A673 (cell line): ENCODE measurements around the gene DPM2. TPM values are rescaled to one million over a fixed set of nuclear protein-coding genes. Genes with fewer than 3 reads are reported as not detected.

Experiments used
- BruUV-seq: library from RNA; stranded (reverse); fragments of 400-500 nt; replicated peaks from 2 replicates; lab custom pipeline; 2021; lab: Mats Ljungman, UMichigan
- CTCF ChIA-PET: fragments of 300-600 bp; sonication (Branson Sonifier 250); formaldehyde crosslinking; loops from one replicate; lab custom pipeline; 2022; ENCODE audit warnings: antibody characterized with exemption; lab: Charles Lee
- POLR2A ChIA-PET: fragments of 300-600 bp; sonication (Branson Sonifier 250); formaldehyde crosslinking; loops from one replicate; lab custom pipeline; 2022; ENCODE audit warnings: antibody characterized with exemption; ENCODE audit not compliant: low non-redundant PET; lab: Charles Lee
- DNase-seq: peaks from one replicate; pipeline ENCODE4 v3.0.0-alpha.2; 2015; ENCODE audit warnings: low spot score
- H3K27ac ChIP-seq: fragments of 200-600 bp; sonication (generic); 2 replicates; pipeline ENCODE4 v1.5.1; 2016; ENCODE audit warnings: mixed run types, low read depth, mild to moderate bottlenecking, mixed read lengths, antibody characterized with exemption, low read length; ENCODE audit not compliant: poor library complexity, severe bottlenecking
- H3K27me3 ChIP-seq: fragments of 200-600 bp; sonication (generic); replicated peaks from 2 replicates; pipeline ENCODE4 v1.6.1; 2017; ENCODE audit warnings: mixed run types, low read depth, mild to moderate bottlenecking, mixed read lengths, antibody characterized with exemption, low read length; ENCODE audit not compliant: insufficient read depth, poor library complexity
- H3K36me3 ChIP-seq: fragments of 200-600 bp; sonication (generic); 2 replicates; pipeline ENCODE4 v1.6.1; 2016; ENCODE audit warnings: mixed run types, mild to moderate bottlenecking, mixed read lengths, antibody characterized with exemption, low read length; ENCODE audit not compliant: insufficient read depth, poor library complexity, severe bottlenecking
- H3K4me1 ChIP-seq: fragments of 200-600 bp; sonication (generic); 2 replicates; pipeline ENCODE4 v1.6.1; 2017; ENCODE audit warnings: mixed run types, mild to moderate bottlenecking, mixed read lengths, antibody characterized with exemption, low read length; ENCODE audit not compliant: insufficient read depth, poor library complexity, severe bottlenecking
- H3K4me3 ChIP-seq: fragments of 200-600 bp; sonication (generic); 2 replicates; pipeline ENCODE4 v1.5.1; 2016; ENCODE audit warnings: low read depth, mixed run types, mild to moderate bottlenecking, mixed read lengths, low read length; ENCODE audit not compliant: poor library complexity, severe bottlenecking
- H3K9me3 ChIP-seq: fragments of 200-600 bp; sonication (generic); 2 replicates; pipeline ENCODE4 v1.6.1; 2016; ENCODE audit warnings: mixed run types, low read depth, mild to moderate bottlenecking, mixed read lengths, antibody characterized with exemption, low read length; ENCODE audit not compliant: poor library complexity, severe bottlenecking
- EZH2 ChIP-seq: fragments of 200-600 bp; sonication (generic); IDR thresholded peaks from 2 replicates; pipeline ENCODE4 v1.6.1; 2017; ENCODE audit warnings: borderline replicate concordance, low read depth, mild to moderate bottlenecking, mixed read lengths, antibody characterized with exemption, low read length; ENCODE audit not compliant: poor library complexity, severe bottlenecking
- intact Hi-C: fragments of 100-400 bp; cut with micrococcal nuclease; formaldehyde crosslinking; loops from one replicate; pipeline ENCODE4 v1.10.0; 2022; ENCODE audit not compliant: unreplicated experiment
- total RNA-seq: library from RNA; stranded (reverse); gene quantifications from 2 replicates; pipeline ENCODE4 v1.2.3, GENCODE V29; 2021
- TF ChIP-seq, protein P1 (sequence below): fragments of 300-800, 200-600 bp; sonication (generic); conservative IDR thresholded peaks from 2 replicates; pipeline ENCODE4 v1.5.1; 2017; ENCODE audit warnings: low read depth, mild to moderate bottlenecking, antibody characterized with exemption, low read length, moderate library complexity, mixed read lengths

The DPM2 gene
- total RNA-seq, 1 experiment from 2014 or later: 51.5 TPM

- no peak for TF ChIP-seq EZH2
- TF ChIP-seq, protein P1, sequence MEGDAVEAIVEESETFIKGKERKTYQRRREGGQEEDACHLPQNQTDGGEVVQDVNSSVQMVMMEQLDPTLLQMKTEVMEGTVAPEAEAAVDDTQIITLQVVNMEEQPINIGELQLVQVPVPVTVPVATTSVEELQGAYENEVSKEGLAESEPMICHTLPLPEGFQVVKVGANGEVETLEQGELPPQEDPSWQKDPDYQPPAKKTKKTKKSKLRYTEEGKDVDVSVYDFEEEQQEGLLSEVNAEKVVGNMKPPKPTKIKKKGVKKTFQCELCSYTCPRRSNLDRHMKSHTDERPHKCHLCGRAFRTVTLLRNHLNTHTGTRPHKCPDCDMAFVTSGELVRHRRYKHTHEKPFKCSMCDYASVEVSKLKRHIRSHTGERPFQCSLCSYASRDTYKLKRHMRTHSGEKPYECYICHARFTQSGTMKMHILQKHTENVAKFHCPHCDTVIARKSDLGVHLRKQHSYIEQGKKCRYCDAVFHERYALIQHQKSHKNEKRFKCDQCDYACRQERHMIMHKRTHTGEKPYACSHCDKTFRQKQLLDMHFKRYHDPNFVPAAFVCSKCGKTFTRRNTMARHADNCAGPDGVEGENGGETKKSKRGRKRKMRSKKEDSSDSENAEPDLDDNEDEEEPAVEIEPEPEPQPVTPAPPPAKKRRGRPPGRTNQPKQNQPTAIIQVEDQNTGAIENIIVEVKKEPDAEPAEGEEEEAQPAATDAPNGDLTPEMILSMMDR: no peak
- H3K36me3 ChIP-seq: no peaks in the 10 kb centered on the region
- no peaks in the 10 kb centered on the region for H3K4me1 ChIP-seq
- no peak for DNase-seq
- no TSS peak for BruUV-seq
- no peaks in the 10 kb centered on the region for H3K9me3 ChIP-seq
- H3K27me3 ChIP-seq: no peaks in the 10 kb centered on the region
- ChIA-PET CTCF (interaction anchor here (0.6 kb wide), 1 partner anchor 11 kb away, joined by 3 read pairs; no protein-coding TSS in a partner anchor), POLR2A (no interaction called here)
- intact Hi-C loops: no loop called here
- H3K4me3 ChIP-seq: no peak overlapping the region
- H3K27ac ChIP-seq: no peak overlapping the region
Observed at GRCh38 chr9:127904561-127905003, 33.1 kb downstream of the DPM2 start.

GRCh38 chr9:127903557-127904475, 33.8 kb downstream of the DPM2 start:
- DNase-seq: no peak
- TF ChIP-seq, protein P1: no peak
- TF ChIP-seq EZH2: no peak
- BruUV-seq: no TSS peak
- POLR2A ChIA-PET: no interaction called here
- intact Hi-C loops: no loop called here
- H3K4me3 ChIP-seq: no peak overlapping the region
- H3K27me3 ChIP-seq: no peaks in the 10 kb centered on the region
- no peaks in the 10 kb centered on the region for H3K9me3 ChIP-seq
- no peaks in the 10 kb centered on the region for H3K4me1 ChIP-seq
- CTCF ChIA-PET: no interaction called here
- H3K36me3 ChIP-seq: no peaks in the 10 kb centered on the region
- no peak overlapping the region for H3K27ac ChIP-seq

DNA sequence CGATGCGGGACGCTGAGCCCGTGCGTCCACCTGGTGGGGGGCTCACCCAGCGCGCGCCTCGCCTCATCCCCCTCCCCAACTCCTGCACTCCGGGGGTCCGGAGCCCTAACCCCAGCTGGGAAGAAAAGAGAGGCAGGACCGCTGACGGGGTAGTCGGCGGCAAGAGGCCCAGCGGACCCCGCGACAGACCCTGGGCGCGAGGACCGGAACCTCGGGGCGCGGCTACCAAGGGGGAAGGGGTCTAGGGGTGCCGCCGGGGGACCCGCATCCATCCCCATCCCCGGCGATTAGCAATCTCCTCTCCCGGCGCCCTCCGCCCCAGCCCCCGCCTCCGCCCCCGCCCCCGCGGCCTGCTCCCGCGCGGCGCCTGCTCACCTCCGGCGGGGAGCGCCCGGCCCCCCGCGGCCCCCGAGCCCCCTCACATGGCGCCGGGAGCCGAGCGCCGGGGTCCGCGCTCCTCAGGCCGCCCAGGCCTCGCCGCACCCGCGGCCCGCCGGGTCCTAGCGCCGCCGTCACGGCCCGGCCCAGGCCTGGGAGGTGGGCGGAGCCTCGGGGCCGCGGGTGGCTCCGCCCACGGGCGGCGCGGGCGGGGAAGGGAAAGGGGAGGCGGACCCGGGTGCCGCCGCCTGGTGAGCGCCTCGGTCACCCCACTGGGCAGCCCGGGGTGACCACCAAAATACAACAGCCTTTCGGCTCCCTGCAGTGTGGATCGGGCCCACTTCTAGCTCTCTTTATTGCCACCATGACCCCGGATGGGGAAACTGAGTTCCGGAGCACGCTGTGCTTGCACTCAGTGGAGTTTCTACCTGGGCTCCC, 38.3 kb downstream of the DPM2 start, which contains the start of gene ST6GALNAC6:
Gene ST6GALNAC6, minus strand, starts transcription at position 476 of the 816 bp plus-strand sequence. CDS start 1,622 bp downstream, outside the sequence.
- TF ChIP-seq EZH2: no peak
- TF ChIP-seq, protein P1: no peak
- no TSS peak for BruUV-seq
- intact Hi-C loops: no loop called here
- ChIA-PET CTCF (no interaction called here), POLR2A (no interaction called here)
- peak; percentile 85 for DNase-seq
- peak within 1 kb of the TSS; percentile 85 for H3K27ac ChIP-seq
- H3K36me3 ChIP-seq: peaks cover 26% of the 10 kb centered on the region
- H3K9me3 ChIP-seq: peaks cover 7% of the 10 kb centered on the region
- no peaks in the 10 kb centered on the region for H3K27me3 ChIP-seq
- peaks cover 9% of the 10 kb centered on the region for H3K4me1 ChIP-seq
- H3K4me3 ChIP-seq: peak within 1 kb of the TSS; percentile 96
